HG02759 (cell line): ENCODE results near the gene MTNR1A.

Experiments
- ATAC-seq: cut with Tn5 transposase; IDR thresholded peaks from one replicate; pipeline ENCODE4 v1.9.1; 2021; ENCODE audit warnings: mild to moderate bottlenecking, moderate library complexity; ENCODE audit not compliant: unreplicated experiment

The MTNR1A gene

GRCh38 chr4:186497043-186497442 is 58.3 kb downstream of the MTNR1A start:
- ATAC-seq: no peak

GRCh38 chr4:186494496-186494895 is 60.9 kb downstream of the MTNR1A start:
- no peak for ATAC-seq

- ATAC-seq: no peak
Observed at GRCh38 chr4:186487726-186488125, 67.6 kb downstream of the MTNR1A start.

- no peak for ATAC-seq
Observed at GRCh38 chr4:186486172-186486571, 69.2 kb downstream of the MTNR1A start.

- no peak for ATAC-seq
Observed at GRCh38 chr4:186485561-186486062, 69.8 kb downstream of the MTNR1A start.

GRCh38 chr4:186485150-186485549 is 70.2 kb downstream of the MTNR1A start:
- ATAC-seq: no peak

GRCh38 chr4:186483656-186484055 is 71.7 kb downstream of the MTNR1A start:
- no peak for ATAC-seq
